GM12878 (cell line): ENCODE measurements around the gene PRM1. TPM values are rescaled to one million over a fixed set of nuclear protein-coding genes. Genes with fewer than 3 reads are reported as not detected.

Experiments
- ATAC-seq: fragments of 200-7000 bp; cut with Tn5 transposase; 3 replicates; pipeline ENCODE4 v1.9.1; 2020; ENCODE audit warnings: mild to moderate bottlenecking, moderate library complexity
- BruUV-seq: library from RNA; stranded (reverse); fragments of 400-500 nt; replicated peaks from 2 replicates; lab custom pipeline; 2021; lab: Mats Ljungman, UMichigan
- CTCF ChIA-PET: fragments of 300-600 bp; sonication (Branson Sonifier 250); formaldehyde crosslinking; extraction: SDS; loops from one replicate; lab custom pipeline; 2021; ENCODE audit warnings: inconsistent platforms; lab: Yijun Ruan, JAX
- POLR2A ChIA-PET: fragments of 350-600 bp; formaldehyde crosslinking; extraction: SDS; loops from one replicate; lab custom pipeline; 2021; ENCODE audit warnings: inconsistent platforms; lab: Charles Lee
- RAD21 ChIA-PET: fragments of 300-600 bp; sonication (Branson Sonifier 250); formaldehyde crosslinking; loops from one replicate; lab custom pipeline; 2023; ENCODE audit warnings: antibody characterized with exemption; ENCODE audit not compliant: unreplicated experiment; lab: Charles Lee
- SMC1A ChIA-PET: fragments of 300-600 bp; sonication (Branson Sonifier 250); formaldehyde crosslinking; loops from one replicate; lab custom pipeline; 2023; ENCODE audit not compliant: unreplicated experiment, uncharacterized antibody; lab: Charles Lee
- DNase-seq: peaks from one replicate; pipeline ENCODE4 v3.0.0-alpha.2; 2011; ENCODE audit warnings: low read depth, low spot score
- FAIRE-seq: peaks from 3 replicates; lab custom pipeline; 2011; peaks lifted over from hg19 to GRCh38; lab: Jason Lieb, UNC
- H2AFZ ChIP-seq: 2 replicates; pipeline ENCODE4 v1.6.0; 2011; ENCODE audit warnings: low read depth, low read length, control low read depth; ENCODE audit not compliant: control insufficient read depth
- H3K27ac ChIP-seq: 2 replicates; pipeline ENCODE4 v1.5.1; 2011; ENCODE audit warnings: control low read depth; ENCODE audit not compliant: control insufficient read depth, insufficient read depth
- H3K27me3 ChIP-seq, 2 experiments: replicated peaks in 1 of 2; 2 replicates each; pipeline versions ENCODE4 v1.6.0 to v1.6.1; 2011; ENCODE audit warnings: low read length in 1 of 2; ENCODE audit not compliant: control insufficient read depth in 2 of 2, insufficient read depth in 2 of 2
- H3K36me3 ChIP-seq, 2 experiments: 2 replicates each; pipeline ENCODE4 v1.5.1; 2011; ENCODE audit warnings: low read length in 1 of 2; ENCODE audit not compliant: control insufficient read depth in 2 of 2, insufficient read depth in 2 of 2
- H3K4me1 ChIP-seq: 2 replicates; pipeline ENCODE4 v1.6.1; 2011; ENCODE audit warnings: mild to moderate bottlenecking, low read length, moderate library complexity, mixed read lengths; ENCODE audit not compliant: control insufficient read depth, insufficient read depth
- H3K4me2 ChIP-seq: 2 replicates; pipeline ENCODE4 v1.6.0; 2011; ENCODE audit warnings: control low read depth; ENCODE audit not compliant: control insufficient read depth, insufficient read depth
- H3K4me3 ChIP-seq: fragments of 200-600 bp; sonication (generic); 2 replicates; pipeline ENCODE4 v1.5.1; 2016
- H3K79me2 ChIP-seq: 2 replicates; pipeline ENCODE4 v1.6.0; 2011; ENCODE audit warnings: low read length; ENCODE audit not compliant: control insufficient read depth, insufficient read depth
- H3K9ac ChIP-seq: 2 replicates; pipeline ENCODE4 v1.8.0; 2011; ENCODE audit warnings: low read length, control low read depth, mixed read lengths; ENCODE audit not compliant: control insufficient read depth, insufficient read depth
- H3K9me3 ChIP-seq: replicated peaks from 3 replicates; pipeline ENCODE4 v1.5.1; 2011; ENCODE audit warnings: mild to moderate bottlenecking, low read length; ENCODE audit not compliant: control insufficient read depth, insufficient read depth
- H4K20me1 ChIP-seq: 2 replicates; pipeline ENCODE4 v1.6.0; 2011; ENCODE audit not compliant: control insufficient read depth, insufficient read depth
- BCL11A ChIP-seq: IDR thresholded peaks from 2 replicates; pipeline ENCODE4 v1.6.1; 2011; ENCODE audit warnings: low read depth, low read length
- CHD4 ChIP-seq: fragments of 200-600 bp; sonication (generic); IDR thresholded peaks from 2 replicates; pipeline ENCODE4 v1.6.1; 2016; ENCODE audit warnings: mild to moderate bottlenecking
- E2F4 ChIP-seq: IDR thresholded peaks from 2 replicates; pipeline ENCODE4 v1.6.1; 2012; ENCODE audit warnings: low read depth, low read length, improper control_type of control experiment
- HDAC6 ChIP-seq: fragments of 200-600 bp; sonication (generic); IDR thresholded peaks from one replicate; pipeline ENCODE4 v1.8.0; 2017; ENCODE audit warnings: antibody characterized with exemption; ENCODE audit not compliant: unreplicated experiment
- JUND ChIP-seq: IDR thresholded peaks from 2 replicates; pipeline ENCODE4 v1.6.1; 2012; ENCODE audit warnings: low read depth, mild to moderate bottlenecking, low read length, improper control_type of control experiment, moderate library complexity
- ZBTB33 ChIP-seq: fragments of 450-650 bp; IDR thresholded peaks from 2 replicates; pipeline ENCODE4 v1.6.1; 2017; ENCODE audit warnings: mild to moderate bottlenecking
- ZNF217 ChIP-seq: fragments of 450-650 bp; IDR thresholded peaks from 2 replicates; pipeline ENCODE4 v1.6.1; 2017; ENCODE audit warnings: antibody characterized with exemption, mild to moderate bottlenecking
- WGBS: methylation state at CpG from one replicate; pipeline ENCODE4 v1.1.6; 2016; ENCODE audit warnings: low lambda C conversion rate; ENCODE audit not compliant: insufficient replicate concordance, insufficient coverage; ENCODE audit errors: missing lambda C conversion rate; 5-methylcytosine and 5-hydroxymethylcytosine counted together
- in situ Hi-C: fragments of 300-500 bp; cut with MboI; formaldehyde crosslinking; loops from 9 replicates; pipeline ENCODE4 v1.14.3; 2018; ENCODE audit warnings: mixed read lengths
- intact Hi-C: fragments of 100-400 bp; cut with micrococcal nuclease; formaldehyde crosslinking; loops from one replicate; pipeline ENCODE4 v1.14.2; 2022; ENCODE audit not compliant: unreplicated experiment
- polyA plus RNA-seq, 11 experiments: library from polyadenylated mRNA; depleted of rRNA in 4 of 11; unstranded in 6 of 11; stranded (reverse) in 5 of 11; fragments of >200 nt; fragmentation: Nextera tagmentation in 4 of 11; fragmentation: Illumina TruSeq in 1 of 11; extraction: Ambion mirVana in 4 of 11; extraction: Trizol in 1 of 11; gene quantifications; 1 replicate in 1 of 11; 2 replicates in 10 of 11; pipeline versions ENCODE4 v1.2.1 to v1.2.3, GENCODE V29; 2011 to 2016; ENCODE audit warnings: inconsistent platforms in 2 of 11, missing spikeins in 2 of 11, low read depth in 1 of 11
- total RNA-seq, 4 experiments: library from RNA; depleted of rRNA in 3 of 4; stranded (reverse); fragments of >200 nt in 3 of 4; fragmentation: Illumina TruSeq in 1 of 4; extraction: Trizol in 1 of 4; gene quantifications; 2 replicates each; pipeline versions ENCODE4 v1.2.1 to v1.2.3, GENCODE V29; 2013 to 2021
- TF ChIP-seq, protein P1 (sequence below): IDR thresholded peaks from 2 replicates; pipeline ENCODE4 v1.6.1; 2011; ENCODE audit warnings: mild to moderate bottlenecking, low read depth, low read length, moderate library complexity; ENCODE audit not compliant: insufficient replicate concordance

Gene PRM1
- total and polyA plus RNA-seq, 10 of the 15 experiments (the other 5 are each of a cell fraction or from before 2014, with no cell fraction given): 0.20 TPM; not detected in 9

DNA sequence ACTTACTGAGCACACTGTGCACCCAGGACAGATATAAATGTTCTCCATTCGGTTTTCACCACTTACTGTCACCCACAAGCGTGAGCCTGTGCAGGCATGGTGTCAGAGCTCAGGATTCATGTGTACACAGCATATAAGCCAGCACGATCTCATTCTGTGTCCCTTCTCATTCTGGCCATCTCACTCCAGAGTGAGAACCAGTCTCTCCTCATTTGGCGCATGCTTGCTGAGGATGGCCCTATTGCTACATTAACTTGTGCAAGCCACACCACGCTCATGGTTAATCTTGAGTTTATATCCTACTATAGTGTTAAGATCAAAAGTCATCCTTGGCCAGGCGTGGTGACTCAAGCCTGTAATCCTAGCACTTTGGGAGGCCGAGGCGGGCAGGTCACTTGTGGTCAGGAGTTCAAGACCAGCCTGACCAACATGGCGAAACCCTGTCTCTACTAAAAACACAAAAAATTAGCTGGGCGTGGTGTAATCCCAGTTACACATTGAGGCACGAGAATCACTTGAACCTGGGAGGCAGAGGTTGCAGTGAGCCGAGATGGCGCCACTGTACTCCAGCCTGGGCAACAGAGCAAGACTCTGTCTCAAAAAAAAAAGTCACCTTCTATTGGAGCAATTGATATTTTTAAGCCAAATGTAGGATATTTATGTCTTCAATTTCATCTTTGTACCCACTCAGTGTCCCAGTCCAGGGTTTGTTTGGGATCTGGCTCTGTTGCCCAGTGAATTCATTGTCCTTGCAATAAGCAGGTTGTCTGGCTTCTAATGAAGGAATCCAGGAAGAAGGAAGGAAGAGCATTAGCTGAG lies 46.0 kb downstream of the PRM1 start:
- ATAC-seq (no peak), DNase-seq (no peak), FAIRE-seq (no peak)
- no TSS peak for BruUV-seq
- intact Hi-C loops (no loop called here), in situ Hi-C loops (no loop called here)
- no peak overlapping the region for H3K4me3 ChIP-seq
- TF ChIP-seq BCL11A: no peak
- TF ChIP-seq JUND: no peak
- TF ChIP-seq ZNF217: peak; percentile 17; the same call in 1 of the 2 replicates
- TF ChIP-seq, protein P1, sequence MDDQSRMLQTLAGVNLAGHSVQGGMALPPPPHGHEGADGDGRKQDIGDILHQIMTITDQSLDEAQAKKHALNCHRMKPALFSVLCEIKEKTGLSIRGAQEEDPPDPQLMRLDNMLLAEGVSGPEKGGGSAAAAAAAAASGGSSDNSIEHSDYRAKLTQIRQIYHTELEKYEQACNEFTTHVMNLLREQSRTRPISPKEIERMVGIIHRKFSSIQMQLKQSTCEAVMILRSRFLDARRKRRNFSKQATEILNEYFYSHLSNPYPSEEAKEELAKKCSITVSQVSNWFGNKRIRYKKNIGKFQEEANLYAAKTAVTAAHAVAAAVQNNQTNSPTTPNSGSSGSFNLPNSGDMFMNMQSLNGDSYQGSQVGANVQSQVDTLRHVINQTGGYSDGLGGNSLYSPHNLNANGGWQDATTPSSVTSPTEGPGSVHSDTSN: no peak
- no peak for TF ChIP-seq HDAC6
- no peak for TF ChIP-seq E2F4
- 0 out of 2 replicates have a peak, but pooled peaks have one; percentile 5 for TF ChIP-seq ZBTB33
- TF ChIP-seq CHD4: no peak
- ChIA-PET CTCF (interaction anchor here (1.0 to 3.2 kb wide), 5 partner anchors 17 to 252 kb away, joined by 3 to 7 read pairs (median 5); partner anchors contain the start of gene SOCS1), SMC1A (interaction anchor here (0.5 to 2.4 kb wide), 10 partner anchors 8 to 720 kb away, joined by 3 to 14 read pairs (median 4); partner anchors contain the start of gene SOCS1), POLR2A (interaction anchor here (0.7 to 3.1 kb wide), 10 partner anchors 10 to 112 kb away, joined by 3 to 12 read pairs (median 6); partner anchors contain the start of gene SOCS1), RAD21 (interaction anchor here (0.9 to 3.0 kb wide), 10 partner anchors 10 to 121 kb away, joined by 3 to 14 read pairs (median 4); partner anchors contain the start of gene SOCS1)
- H3K4me2 ChIP-seq: no peak overlapping the region
- no peaks in the 10 kb centered on the region for H3K9me3 ChIP-seq
- peaks cover 26% of the 10 kb centered on the region for H3K4me1 ChIP-seq
- WGBS: 91% methylated on average over 13 of the region's 13 CpGs
- H3K27ac ChIP-seq: no peak overlapping the region
- H3K36me3 ChIP-seq: no peaks in the 10 kb centered on the region
- no peaks in the 10 kb centered on the region for H3K79me2 ChIP-seq
- no peak overlapping the region for H3K9ac ChIP-seq
- H4K20me1 ChIP-seq: no peaks in the 10 kb centered on the region
- H3K27me3 ChIP-seq: no peaks in the 10 kb centered on the region
- H2AFZ ChIP-seq: no peak overlapping the region
